ENCODE data around the gene FAM111A.

FAM111A gene

GRCh38 chr11:59181746-59182456 lies 39.2 kb downstream of the FAM111A start:
- Histone ChIP-seq H3K4me1 (ENCODE audit: control insufficient read depth, insufficient read depth, low read length, unreplicated experiment) (no peaks in the 10 kb centered on the region), H3K36me3 (ENCODE audit: insufficient read depth, low read length) (no peaks in the 10 kb centered on the region), H3K27ac (ENCODE audit: low read depth, low read length) (no peak overlapping the region), H3K79me2 (ENCODE audit: control insufficient read depth, insufficient read depth, low read length, unreplicated experiment) (no peaks in the 10 kb centered on the region), H2AFZ (ENCODE audit: low read length, unreplicated experiment) (no peak overlapping the region), H3K27me3 (ENCODE audit: insufficient read depth, low read length) (peaks cover 3% of the 10 kb centered on the region; the same call in 1 of the 2 replicates), H3K4me3 (ENCODE audit: low read depth, low read length) (no peak overlapping the region)

- Histone ChIP-seq H3K4me3 (ENCODE audit: low read depth, low read length) (no peak overlapping the region), H2AFZ (ENCODE audit: low read length, unreplicated experiment) (no peak overlapping the region), H3K27me3 (ENCODE audit: insufficient read depth, low read length) (peaks cover 3% of the 10 kb centered on the region; the same call in 1 of the 2 replicates), H3K4me1 (ENCODE audit: control insufficient read depth, insufficient read depth, low read length, unreplicated experiment) (no peaks in the 10 kb centered on the region), H3K36me3 (ENCODE audit: insufficient read depth, low read length) (no peaks in the 10 kb centered on the region), H3K27ac (ENCODE audit: low read depth, low read length) (no peak overlapping the region), H3K79me2 (ENCODE audit: control insufficient read depth, insufficient read depth, low read length, unreplicated experiment) (no peaks in the 10 kb centered on the region)
Observed at GRCh38 chr11:59182457-59183151, 39.9 kb downstream of the FAM111A start.

GRCh38 chr11:59183771-59184170 lies 41.1 kb downstream of the FAM111A start:
- Histone ChIP-seq H3K36me3 (ENCODE audit: insufficient read depth, low read length) (no peaks in the 10 kb centered on the region), H3K27me3 (ENCODE audit: insufficient read depth, low read length) (peaks cover 7% of the 10 kb centered on the region; the same call in 1 of the 2 replicates), H3K4me1 (ENCODE audit: control insufficient read depth, insufficient read depth, low read length, unreplicated experiment) (no peaks in the 10 kb centered on the region), H3K4me3 (ENCODE audit: low read depth, low read length) (no peak overlapping the region), H3K27ac (ENCODE audit: low read depth, low read length) (no peak overlapping the region), H3K79me2 (ENCODE audit: control insufficient read depth, insufficient read depth, low read length, unreplicated experiment) (no peaks in the 10 kb centered on the region), H2AFZ (ENCODE audit: low read length, unreplicated experiment) (no peak overlapping the region)

GRCh38 chr11:59184691-59185339 lies 42.2 kb downstream of the FAM111A start:
- no peaks in the 10 kb centered on the region for H3K36me3 ChIP-seq (ENCODE audit: insufficient read depth, low read length)
- no peaks in the 10 kb centered on the region for H3K4me1 ChIP-seq (ENCODE audit: control insufficient read depth, insufficient read depth, low read length, unreplicated experiment)
- peaks cover 7% of the 10 kb centered on the region; the same call in 1 of the 2 replicates for H3K27me3 ChIP-seq (ENCODE audit: insufficient read depth, low read length)
- no peak overlapping the region for H3K4me3 ChIP-seq (ENCODE audit: low read depth, low read length)
- no peaks in the 10 kb centered on the region for H3K79me2 ChIP-seq (ENCODE audit: control insufficient read depth, insufficient read depth, low read length, unreplicated experiment)
- H3K27ac ChIP-seq (ENCODE audit: low read depth, low read length), result no peak overlapping the region
- no peak overlapping the region for H2AFZ ChIP-seq (ENCODE audit: low read length, unreplicated experiment)

- no peaks in the 10 kb centered on the region for H3K36me3 ChIP-seq (ENCODE audit: insufficient read depth, low read length)
- H3K27me3 ChIP-seq (ENCODE audit: insufficient read depth, low read length), result peaks cover 7% of the 10 kb centered on the region; the same call in 1 of the 2 replicates
- H3K27ac ChIP-seq (ENCODE audit: low read depth, low read length), result no peak overlapping the region
- no peak overlapping the region for H2AFZ ChIP-seq (ENCODE audit: low read length, unreplicated experiment)
- H3K4me1 ChIP-seq (ENCODE audit: control insufficient read depth, insufficient read depth, low read length, unreplicated experiment), result no peaks in the 10 kb centered on the region
- no peaks in the 10 kb centered on the region for H3K79me2 ChIP-seq (ENCODE audit: control insufficient read depth, insufficient read depth, low read length, unreplicated experiment)
- H3K4me3 ChIP-seq (ENCODE audit: low read depth, low read length), result no peak overlapping the region
Observed at GRCh38 chr11:59185386-59185945, 42.8 kb downstream of the FAM111A start.

GRCh38 chr11:59186130-59186594 lies 43.5 kb downstream of the FAM111A start:
- Histone ChIP-seq H3K4me3 (ENCODE audit: low read depth, low read length) (no peak overlapping the region), H3K27me3 (ENCODE audit: insufficient read depth, low read length) (peaks cover 7% of the 10 kb centered on the region; the same call in 1 of the 2 replicates), H3K27ac (ENCODE audit: low read depth, low read length) (no peak overlapping the region), H3K4me1 (ENCODE audit: control insufficient read depth, insufficient read depth, low read length, unreplicated experiment) (no peaks in the 10 kb centered on the region), H3K36me3 (ENCODE audit: insufficient read depth, low read length) (no peaks in the 10 kb centered on the region), H3K79me2 (ENCODE audit: control insufficient read depth, insufficient read depth, low read length, unreplicated experiment) (no peaks in the 10 kb centered on the region), H2AFZ (ENCODE audit: low read length, unreplicated experiment) (no peak overlapping the region)

GRCh38 chr11:59187035-59187434 lies 44.4 kb downstream of the FAM111A start:
- Histone ChIP-seq H3K4me1 (ENCODE audit: control insufficient read depth, insufficient read depth, low read length, unreplicated experiment) (no peaks in the 10 kb centered on the region), H3K27ac (ENCODE audit: low read depth, low read length) (no peak overlapping the region), H3K4me3 (ENCODE audit: low read depth, low read length) (no peak overlapping the region), H3K79me2 (ENCODE audit: control insufficient read depth, insufficient read depth, low read length, unreplicated experiment) (no peaks in the 10 kb centered on the region), H2AFZ (ENCODE audit: low read length, unreplicated experiment) (no peak overlapping the region), H3K27me3 (ENCODE audit: insufficient read depth, low read length) (peaks cover 8% of the 10 kb centered on the region; the same call in 1 of the 2 replicates), H3K36me3 (ENCODE audit: insufficient read depth, low read length) (no peaks in the 10 kb centered on the region)

- H3K79me2 ChIP-seq (ENCODE audit: control insufficient read depth, insufficient read depth, low read length, unreplicated experiment), result no peaks in the 10 kb centered on the region
- no peak overlapping the region for H3K27ac ChIP-seq (ENCODE audit: low read depth, low read length)
- H3K27me3 ChIP-seq (ENCODE audit: insufficient read depth, low read length), result peaks cover 12% of the 10 kb centered on the region; the same call in 1 of the 2 replicates
- no peak overlapping the region for H2AFZ ChIP-seq (ENCODE audit: low read length, unreplicated experiment)
- no peaks in the 10 kb centered on the region for H3K4me1 ChIP-seq (ENCODE audit: control insufficient read depth, insufficient read depth, low read length, unreplicated experiment)
- H3K36me3 ChIP-seq (ENCODE audit: insufficient read depth, low read length), result no peaks in the 10 kb centered on the region
- no peak overlapping the region for H3K4me3 ChIP-seq (ENCODE audit: low read depth, low read length)
Observed at GRCh38 chr11:59187587-59187986, 44.9 kb downstream of the FAM111A start.

GRCh38 chr11:59188954-59189353 lies 46.3 kb downstream of the FAM111A start:
- H3K36me3 ChIP-seq (ENCODE audit: insufficient read depth, low read length), result no peaks in the 10 kb centered on the region
- H3K27ac ChIP-seq (ENCODE audit: low read depth, low read length), result no peak overlapping the region

GRCh38 chr11:59189986-59190385 lies 47.3 kb downstream of the FAM111A start:
- Histone ChIP-seq H3K36me3 (ENCODE audit: insufficient read depth, low read length) (no peaks in the 10 kb centered on the region), H3K27me3 (ENCODE audit: insufficient read depth, low read length) (peaks cover 12% of the 10 kb centered on the region; the same call in 1 of the 2 replicates), H3K4me3 (ENCODE audit: low read depth, low read length) (no peak overlapping the region), H3K79me2 (ENCODE audit: control insufficient read depth, insufficient read depth, low read length, unreplicated experiment) (no peaks in the 10 kb centered on the region), H3K27ac (ENCODE audit: low read depth, low read length) (no peak overlapping the region), H2AFZ (ENCODE audit: low read length, unreplicated experiment) (no peak overlapping the region), H3K4me1 (ENCODE audit: control insufficient read depth, insufficient read depth, low read length, unreplicated experiment) (no peaks in the 10 kb centered on the region)

More at GRCh38 chr11:59188954-59189353, 46.3 kb downstream of the FAM111A start:
- Histone ChIP-seq H3K79me2 (ENCODE audit: control insufficient read depth, insufficient read depth, low read length, unreplicated experiment) (no peaks in the 10 kb centered on the region), H3K4me1 (ENCODE audit: control insufficient read depth, insufficient read depth, low read length, unreplicated experiment) (no peaks in the 10 kb centered on the region), H2AFZ (ENCODE audit: low read length, unreplicated experiment) (no peak overlapping the region), H3K4me3 (ENCODE audit: low read depth, low read length) (no peak overlapping the region), H3K27me3 (ENCODE audit: insufficient read depth, low read length) (peaks cover 12% of the 10 kb centered on the region; the same call in 1 of the 2 replicates)
